ENCODE results near the gene ZNF777.
"Not testable (repeated sequence)": the region's sequence is repeated elsewhere in the genome, so short reads cannot be mapped to it uniquely, and the experiment has no call there.

ZNF777 gene

DNA sequence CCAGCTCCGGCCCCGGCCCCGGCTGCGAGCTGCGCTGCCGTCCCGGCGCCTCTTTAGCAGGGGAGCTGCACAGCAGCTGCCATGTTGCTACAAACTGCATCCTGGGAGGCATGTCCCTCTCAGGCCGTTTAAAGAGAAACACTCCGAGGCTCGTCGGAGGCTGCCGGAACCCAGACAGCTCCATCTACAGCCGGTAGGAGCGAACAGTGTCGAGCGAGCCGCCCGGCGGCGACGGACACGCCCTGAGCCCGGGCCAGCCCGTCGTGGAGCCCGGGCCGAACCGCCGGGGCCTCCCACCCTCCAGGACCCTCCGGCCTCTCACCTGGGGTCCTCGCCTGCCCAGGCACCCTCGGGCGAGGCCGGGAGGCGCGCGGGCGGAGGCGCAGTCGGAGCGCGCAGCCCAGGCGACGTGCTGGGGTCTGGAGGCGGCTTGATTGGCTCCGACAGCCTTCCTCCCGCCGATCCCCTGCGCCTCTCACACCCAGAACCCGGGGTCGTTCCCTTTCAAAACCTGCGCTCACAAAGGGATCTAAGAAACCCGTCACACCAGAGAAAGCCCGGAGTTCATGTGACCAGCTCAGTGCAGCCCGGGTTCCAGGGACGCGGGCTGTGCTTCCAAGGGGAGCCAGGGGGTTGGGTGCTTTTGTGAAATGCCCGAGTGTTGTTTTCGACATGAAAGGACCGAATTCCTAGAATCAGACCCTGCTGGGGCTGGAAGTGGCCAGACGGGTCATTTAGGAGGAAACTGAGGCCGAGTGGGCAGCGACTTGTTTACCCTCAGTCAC is at the start of gene ZNF777:
Gene ZNF777 (minus strand): TSS at position 570 of the 785 bp plus-strand sequence. CDS start 5,040 bp downstream, outside the sequence.
- peak; percentile 68 to 89 for DNase-seq

DNA sequence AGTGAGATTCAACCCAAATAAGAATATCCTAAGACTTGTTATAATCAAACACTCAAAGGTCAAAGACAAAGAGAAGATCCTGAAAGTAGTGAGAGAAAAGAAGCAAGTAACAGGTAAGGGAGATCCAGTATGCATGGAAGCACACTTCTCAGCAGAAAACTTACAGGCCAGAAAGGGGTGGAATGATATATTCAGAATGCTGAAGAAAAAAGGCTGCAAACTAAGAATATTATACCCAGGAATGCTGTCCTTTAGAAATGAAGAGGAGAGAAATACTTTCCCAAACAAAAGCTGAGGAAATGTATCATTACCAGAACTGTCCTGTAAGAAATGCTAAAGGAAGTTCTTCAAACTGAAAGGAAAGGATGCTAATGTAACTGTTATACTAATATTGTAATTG is 49.4 kb upstream of the ZNF777 start:
- no peak for DNase-seq

DNA sequence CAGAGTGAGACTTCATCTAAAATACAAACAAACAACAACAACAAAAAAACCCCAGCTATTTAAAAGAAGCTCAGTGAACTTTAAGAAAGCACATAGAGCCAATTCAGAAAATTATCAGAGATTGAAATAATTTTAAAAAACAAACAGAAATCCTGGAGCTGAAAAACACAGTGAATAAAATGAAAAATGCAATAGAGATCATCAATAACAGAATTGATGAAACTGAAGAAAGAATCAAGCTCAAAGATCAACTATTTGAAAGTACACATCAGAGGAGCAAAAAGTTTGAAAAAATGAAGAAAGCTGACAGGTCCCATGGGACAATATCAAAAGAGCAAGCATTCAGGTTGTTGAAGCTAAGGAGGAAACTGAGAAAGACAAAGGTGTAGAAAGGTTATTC is 48.9 kb upstream of the ZNF777 start:
- no peak for DNase-seq

DNA sequence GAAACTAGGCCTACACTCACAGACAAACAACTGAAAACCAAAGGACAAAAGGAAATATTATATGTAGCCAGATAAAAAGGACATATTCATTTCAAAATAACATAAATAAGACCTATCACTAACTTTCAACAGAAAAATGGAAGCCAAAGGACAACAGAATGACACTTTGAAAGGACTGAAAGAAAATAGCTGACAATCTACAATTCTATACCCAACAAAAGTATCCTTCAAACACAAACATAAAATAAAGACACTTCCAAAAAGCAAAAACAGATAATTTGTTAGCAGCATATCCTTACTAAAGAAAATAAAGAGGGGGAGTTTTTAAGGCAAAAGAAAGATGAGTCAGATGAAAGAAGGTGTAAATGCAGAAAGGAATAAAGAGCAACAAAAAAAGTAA is 44.7 kb upstream of the ZNF777 start:
- no peak for DNase-seq

DNA sequence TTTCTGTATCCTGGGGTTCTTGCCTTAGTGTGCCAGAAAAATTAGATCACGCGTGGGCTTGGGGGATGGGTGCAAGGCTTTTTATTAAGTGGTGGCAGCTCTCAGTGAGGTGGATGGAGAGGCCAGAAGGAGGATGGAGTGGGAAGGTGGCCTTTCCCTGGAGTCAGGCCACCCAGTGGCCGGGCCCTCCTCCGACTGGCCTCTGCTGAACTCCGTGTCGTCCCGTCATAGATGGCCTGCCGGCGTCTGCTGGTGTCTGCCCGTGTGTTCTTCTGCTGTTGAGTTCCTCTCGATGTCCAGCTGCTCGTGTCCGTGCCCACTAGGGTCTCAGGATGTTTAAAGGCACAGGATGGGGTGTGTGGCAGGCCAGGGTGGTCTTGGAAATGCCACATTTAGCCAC is 40.8 kb upstream of the ZNF777 start:
- DNase-seq = no peak

DNA sequence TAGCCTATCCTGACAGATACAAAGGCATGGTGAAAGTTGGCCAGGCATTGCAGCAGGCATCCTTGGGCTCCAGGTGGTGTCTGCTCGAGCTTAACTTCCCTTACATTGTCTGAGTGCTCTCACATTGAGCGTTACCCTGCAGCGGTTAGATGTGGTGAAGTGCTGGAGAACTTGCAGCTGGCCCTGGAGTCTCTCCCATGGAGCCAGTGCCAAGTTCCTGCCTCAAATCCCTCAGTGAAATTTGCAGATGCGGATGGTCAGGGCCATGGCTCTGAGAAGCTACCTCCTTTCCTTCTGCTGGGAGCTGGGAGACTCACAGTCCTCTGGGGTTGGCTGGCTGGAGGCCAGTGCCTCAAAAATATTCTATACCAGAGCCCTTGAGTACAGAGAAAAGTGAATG is 40.0 kb upstream of the ZNF777 start:
- no peak for DNase-seq

DNA sequence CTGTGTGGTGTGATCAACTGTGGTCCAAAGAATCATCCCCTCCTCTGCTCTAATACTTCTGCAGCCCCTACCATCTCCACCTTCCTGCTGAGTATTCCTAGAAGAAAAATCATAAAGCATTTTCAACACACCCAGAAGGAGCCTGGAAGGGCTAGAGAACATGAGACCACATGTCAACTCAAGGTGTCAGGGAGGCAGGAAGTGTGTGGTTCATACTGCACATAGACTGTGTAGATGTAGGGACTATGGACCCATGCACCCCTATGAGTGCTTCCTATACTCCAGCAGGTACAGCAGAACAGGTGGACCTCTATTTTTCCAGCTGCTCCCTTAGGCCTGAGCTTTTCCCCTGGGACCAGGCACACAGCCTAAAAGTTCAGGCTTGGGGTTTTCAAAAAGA is 39.3 kb upstream of the ZNF777 start:
- DNase-seq = no peak

DNA sequence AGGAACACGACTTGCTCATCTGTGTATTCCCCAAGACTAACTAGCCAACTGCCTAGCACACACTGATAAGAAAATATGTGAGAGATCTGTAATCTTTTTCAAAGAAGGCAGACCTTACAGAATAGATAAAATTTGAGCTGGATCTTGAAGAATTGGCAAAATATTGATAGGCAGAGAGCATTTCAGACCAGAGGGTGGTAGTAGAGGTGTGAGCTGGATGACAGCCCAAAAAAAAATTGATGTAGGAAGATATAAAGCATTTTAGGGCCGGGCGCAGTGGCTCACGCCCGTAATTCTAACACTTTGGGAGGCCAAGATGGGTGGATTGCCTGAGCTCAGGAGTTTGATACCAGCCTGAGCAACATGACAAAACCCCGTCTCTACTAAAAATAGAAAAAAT is 37.9 kb upstream of the ZNF777 start:
- no peak for DNase-seq

DNA sequence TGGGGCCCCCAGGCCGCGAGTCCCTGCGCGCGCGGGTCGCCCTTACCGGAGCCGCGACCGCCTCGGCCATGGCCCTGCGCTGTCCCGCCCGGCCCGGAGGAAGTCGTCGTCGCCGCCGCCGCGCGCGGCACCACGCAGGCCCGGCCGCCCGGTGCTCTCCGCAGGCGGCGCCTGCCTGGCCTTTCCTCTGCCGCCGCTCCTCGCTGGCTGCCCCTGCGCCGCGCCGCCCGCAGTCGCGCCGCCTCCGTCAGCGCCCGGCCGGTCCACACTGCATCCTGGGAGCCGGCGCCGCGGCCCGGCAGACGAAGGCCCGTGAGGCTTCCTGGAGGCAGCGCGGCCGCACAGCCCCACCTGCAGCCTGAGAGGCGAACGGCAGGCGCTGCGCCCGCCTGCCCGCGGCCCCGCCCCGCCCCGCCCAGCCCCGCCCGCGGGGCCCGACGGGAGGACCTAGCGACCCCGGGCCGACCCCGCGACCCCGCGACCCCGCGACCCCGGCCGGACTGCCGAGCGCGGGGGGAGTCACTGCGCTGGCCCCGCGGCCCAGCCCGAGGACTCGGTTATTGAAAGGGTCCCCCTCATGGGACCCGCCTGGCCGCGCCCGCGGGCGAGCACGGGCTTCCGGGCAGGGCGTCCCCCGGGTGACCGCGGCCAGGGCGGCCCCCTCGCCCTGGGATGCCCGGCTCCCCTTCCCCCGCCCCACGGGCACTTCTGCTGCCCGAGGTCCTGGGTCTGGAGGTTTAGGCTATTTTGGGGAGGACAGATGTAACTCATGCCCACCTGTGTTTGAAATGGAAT is 36.8 kb upstream of the ZNF777 start, which contains the start of gene ZNF746:
Gene ZNF746 (minus strand): TSS at position 343 of the 795 bp plus-strand sequence. CDS start 273 bp downstream, at position 70.
- peak; percentile 15 to 95 for DNase-seq

DNA sequence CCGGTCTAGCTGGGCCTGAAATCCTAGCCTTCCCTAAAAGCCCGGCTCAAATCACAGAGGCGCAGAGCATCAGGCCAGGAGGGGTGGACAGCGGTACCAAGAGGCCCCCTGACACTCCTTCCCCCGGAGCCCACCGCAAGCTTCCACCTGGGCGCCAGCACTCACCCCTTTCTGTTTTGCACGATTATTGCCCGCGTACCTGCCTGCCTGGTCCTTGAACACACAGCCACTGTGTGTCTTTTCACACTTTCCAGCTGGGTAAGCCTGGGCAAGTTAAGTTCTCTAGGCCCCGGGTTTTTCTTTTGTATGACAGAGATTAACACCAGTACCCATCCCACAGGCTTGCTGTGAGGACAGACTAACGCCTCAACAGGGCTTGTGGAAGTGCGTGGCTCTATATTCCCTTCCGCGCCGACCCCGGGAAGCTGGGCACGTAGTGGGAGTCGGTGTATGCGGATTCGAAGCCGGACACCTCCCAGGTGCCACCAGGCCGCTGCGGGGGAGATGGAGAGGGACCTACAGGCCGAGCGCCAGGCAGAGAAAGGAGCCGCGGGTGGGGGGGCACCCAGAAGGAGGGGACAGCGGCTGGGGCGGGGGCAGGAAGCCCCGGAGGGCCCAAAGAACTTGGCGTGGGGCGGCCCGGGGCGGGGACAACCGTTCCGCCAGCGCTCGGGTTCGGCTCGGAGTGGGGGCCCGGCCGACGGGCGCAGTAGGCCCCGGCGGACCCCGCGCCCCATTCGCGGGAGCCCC is 36.0 kb upstream of the ZNF777 start:
- peak; percentile 20 to 54 for DNase-seq

DNA sequence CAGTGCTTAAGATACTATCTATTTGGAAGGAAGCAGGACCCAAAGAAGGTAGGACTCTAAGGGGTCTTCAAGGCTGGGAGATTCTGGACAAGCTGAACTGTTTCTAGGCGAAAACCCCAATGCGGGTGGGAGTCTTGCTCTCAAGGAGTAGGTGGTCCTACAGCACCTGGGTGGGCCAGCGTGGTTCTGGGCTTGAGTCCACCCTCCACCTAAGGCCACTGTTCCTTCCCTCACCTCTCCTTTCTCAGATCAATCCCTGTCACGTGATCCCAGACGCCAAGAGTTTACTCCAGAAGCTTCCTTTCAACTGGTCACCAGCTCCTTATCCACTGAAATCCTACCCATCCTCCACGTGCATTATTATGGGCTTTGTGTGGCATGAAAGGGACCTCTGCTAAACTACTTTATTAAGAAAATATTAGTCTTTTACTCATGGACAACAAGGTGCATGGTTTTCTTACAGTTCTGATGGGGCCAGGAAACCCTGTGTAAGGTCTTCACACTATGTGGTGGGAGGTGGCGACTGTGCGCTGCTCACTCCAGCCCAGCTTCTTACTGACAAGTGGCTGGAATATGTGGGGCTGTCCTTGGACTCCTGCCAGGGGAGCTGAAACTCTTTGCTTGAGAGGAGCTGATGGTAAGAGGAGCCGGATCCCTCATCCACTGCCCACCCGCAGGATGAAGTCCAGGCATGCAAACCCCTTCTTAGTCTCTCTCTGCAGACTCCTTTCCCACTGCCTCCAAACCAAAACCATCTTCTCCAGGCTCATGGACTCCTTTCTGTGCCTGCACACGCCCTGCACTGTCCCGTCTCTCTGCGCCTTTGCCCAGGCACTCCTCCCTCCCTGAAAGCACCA is 35.2 kb upstream of the ZNF777 start:
- DNase-seq = peak in 1 of 2 experiments; percentile 16

DNA sequence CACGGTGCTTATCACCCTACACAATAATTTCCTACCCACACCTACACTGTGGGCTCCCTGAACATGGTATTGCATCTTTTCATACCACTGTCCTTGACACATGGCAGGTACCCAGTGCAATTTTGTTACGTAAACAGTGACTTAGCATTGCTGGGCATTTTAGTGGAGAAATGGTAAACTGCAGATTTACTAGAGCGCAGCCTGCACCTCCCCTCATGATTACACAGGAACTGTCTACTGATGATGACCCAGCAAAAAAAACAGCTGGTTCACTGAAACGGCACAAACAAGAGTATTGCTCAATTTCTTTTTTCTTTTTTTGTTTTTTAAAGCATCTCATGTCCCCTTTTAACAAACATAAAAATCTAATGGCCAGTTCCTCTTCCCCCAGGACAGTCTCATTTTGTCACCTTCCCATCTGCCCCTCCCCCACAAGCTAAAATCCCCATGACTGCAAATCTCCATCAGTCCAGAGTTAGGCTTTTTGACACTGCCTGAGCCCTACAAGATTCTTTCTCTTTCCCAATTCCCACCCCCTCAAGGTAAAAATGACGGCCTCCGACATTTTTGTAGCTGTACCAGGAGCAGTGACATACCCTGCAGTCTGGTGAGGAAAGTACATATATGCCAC is 34.0 kb upstream of the ZNF777 start:
- no peak for DNase-seq

DNA sequence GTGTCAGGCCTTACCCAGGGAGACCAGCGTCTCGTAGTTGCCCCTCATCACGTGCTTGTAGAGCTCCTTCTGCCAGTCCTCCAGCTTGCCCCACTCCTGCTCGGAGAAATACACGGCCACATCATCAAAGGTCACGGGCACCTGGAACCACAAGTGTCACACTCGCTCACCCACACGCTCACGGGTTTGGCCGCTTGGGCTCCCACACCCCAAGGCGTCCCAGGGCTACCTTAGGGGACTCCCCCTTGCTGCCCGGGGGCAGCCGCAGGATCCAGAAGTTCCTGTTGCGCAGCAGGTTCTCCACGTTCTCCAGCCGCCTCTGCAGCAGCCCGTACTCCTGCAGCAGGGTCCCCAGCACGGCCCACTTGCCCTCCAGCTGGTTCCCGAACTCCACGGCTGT is 33.1 kb upstream of the ZNF777 start:
- not testable (repeated sequence) for DNase-seq

DNA sequence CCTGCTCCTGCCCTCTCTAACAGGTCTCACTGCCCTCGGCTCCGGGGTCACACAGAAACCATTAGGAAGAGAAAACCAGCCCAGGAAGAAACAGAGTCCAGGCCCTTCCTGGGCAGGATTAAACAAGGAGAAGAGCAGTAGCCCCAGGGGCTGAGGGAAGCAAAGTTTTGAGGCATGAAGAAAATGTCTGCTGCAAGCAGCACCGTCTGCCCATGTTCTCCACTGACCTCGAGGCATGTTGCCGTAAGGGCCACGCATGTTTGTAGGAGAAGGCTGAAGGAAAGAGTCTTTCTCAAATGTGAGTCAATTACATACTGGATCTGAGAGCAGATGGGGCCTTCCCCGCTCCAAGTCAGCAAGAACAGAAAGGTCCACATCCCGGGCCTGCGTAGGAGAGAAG is 32.5 kb upstream of the ZNF777 start:
- DNase-seq = no peak

DNA sequence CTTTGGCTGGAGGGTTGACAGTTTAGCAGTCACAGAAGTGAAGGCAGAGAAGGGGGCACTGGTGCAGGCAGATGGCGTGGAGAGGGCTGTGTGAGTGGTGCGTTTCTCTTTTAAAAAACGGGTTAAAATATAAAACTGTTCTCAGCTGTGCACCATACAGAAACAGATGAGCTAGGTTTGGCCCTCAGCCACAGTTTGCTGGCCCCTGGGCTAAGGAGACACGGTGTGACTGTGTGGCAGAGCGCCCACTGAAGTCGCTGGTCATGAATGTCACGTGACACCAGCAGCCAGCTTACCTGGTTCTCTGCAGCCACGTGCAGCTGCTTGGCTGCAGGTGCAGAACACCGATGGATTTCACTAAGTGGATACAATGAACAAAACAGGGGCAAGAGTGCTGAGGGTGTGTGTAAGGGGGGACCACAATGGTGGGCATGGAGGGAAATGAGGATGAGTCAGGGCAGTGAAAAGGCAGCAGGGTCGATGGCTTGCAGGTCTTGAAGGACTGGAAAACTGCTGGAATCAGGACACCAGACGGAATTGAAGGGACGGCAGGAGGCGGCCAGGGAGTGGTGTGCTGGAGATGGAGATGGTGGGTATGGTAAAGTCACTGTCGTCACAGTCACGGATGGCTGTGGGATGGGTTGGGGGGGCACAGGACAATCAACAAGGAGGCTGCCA is 29.4 kb upstream of the ZNF777 start:
- DNase-seq = no peak

DNA sequence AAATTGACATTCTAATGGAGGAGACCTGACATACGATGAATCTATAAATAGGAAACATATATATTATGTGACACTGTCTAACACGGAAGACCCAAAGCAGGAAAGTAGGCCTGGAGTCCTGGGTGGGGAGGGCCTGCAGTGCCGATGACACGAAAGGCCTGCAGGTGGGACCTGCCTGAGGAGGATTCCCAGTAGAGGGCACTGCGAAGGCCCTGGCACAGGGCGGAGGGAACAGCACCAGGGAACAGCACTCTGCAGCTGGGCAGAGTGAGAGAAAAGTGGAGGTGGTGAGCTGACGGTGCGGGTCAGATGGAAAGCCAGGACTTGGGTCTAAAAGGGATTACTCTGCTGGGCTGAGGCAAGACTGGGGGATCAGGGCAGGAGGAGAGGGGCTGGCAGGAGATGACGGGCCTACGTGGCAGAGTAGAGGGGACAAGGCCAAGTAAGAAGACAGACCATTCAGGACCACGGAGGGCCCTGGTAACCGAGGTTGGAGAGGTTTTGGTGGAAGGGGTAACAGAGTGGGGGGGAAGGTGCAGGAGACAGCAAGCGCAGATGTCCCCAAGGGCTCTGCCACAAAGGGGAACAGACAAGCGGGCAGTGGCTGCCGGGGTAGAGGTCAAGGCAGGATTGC is 28.6 kb upstream of the ZNF777 start:
- peak in 1 of 2 experiments; percentile 54 for DNase-seq

DNA sequence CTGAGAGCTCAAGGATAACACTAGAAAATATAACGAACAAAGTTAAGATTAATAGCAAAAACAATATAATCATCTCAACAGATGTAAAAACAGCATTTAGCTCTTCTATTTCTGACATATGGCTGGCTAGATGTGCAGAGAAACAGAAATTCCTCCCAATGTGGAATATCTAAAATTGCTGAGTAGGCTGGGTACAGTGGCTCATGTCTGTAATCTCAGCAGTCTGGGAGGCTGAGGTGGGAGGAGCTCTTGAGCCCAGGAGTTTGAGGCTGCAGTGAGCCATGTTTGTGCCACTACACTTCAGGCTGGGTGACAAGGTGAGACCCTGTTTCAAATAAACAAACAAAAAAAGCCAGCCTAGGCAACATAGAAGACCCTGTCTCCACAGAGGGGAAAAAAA is 18.7 kb upstream of the ZNF777 start:
- no peak for DNase-seq

DNA sequence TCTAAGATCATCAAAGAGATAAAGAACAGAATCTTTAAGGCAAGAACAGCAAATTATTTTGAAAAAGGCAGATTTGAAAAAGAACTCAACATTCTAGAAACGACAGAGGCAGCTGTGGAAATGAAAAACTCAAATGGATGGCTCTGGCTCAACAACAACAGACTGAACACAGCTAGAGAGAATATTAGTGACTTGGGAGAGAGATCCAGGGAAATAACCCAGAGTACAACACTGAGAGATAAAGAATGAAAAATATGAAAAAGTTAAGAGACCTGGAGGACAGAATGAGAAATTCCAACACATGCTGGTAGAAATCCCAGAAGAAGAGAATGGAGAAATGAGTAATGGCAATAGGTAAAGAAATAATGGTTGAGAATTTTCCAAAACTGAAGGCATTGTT is 17.9 kb upstream of the ZNF777 start:
- no peak for DNase-seq

DNA sequence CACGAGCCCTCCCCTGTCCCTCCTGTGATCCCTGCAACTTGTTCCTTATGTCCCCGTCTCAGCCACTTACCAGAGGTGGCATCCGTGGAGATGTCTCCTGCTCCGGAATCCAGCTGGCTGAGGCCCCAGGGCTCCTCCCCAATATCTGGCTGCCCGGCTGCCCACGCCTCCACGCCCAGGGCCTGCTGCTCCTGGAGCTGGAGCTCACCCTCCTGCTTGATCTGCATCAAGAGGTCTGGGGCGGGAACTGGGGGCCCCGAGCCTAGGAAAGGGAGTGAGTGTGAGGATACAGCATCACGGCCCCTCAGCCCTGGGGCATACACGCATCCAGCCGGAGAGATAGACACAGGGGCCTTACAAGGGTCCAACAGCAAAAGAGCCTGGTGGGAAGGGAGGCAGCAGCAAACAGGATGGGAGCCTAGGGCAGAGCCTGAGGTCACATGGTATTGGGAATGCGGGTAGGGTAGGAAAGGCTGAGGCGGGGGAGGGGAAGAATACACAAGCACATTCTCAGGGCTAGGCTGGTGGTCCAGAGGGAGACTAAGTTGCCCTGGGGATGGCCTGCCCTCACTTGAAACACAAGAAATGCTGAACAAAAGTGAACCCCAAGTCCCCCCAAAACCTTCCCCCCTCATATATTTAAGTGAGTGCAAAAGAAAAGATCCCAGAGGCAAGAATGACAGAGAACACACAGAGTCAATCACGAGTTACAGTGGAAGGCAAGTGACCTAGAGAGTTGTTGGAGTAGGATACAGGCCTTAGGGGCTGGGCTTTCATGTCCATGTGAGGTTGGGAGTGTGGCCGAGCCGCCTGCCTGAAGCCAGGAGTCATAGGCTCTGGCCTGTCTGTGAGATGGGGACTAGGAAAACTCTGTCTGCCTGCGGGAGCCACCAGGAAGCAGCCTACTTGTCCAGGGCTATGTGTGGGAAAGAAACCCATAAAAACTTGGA is 16.9 kb upstream of the ZNF777 start:
- no peak for DNase-seq

DNA sequence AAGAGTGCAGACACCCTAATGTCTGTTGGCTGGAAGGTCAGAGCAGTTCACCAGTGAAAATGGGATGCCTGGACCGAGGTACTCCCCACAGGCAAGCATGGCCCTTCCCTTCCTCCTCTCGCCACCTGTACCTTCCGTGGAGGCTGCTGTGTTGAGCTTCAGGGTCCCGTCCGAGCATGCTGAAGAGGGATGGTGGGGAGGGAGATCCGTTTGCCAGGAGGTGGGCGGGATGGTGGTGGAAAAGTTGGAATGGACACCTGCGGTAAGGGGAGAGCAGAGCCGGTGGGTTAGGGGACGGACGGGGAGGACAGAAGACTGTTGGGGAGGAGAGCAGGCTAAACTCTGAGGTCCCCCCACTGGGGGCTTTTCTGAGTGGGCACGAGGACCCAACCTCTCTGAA is 15.9 kb upstream of the ZNF777 start:
- DNase-seq = no peak

All from NCI-H526 (cell line).